HG03097 (cell line): Measurements from ENCODE around the gene MAGEE1.

ENCODE experiments used
- ATAC-seq: cut with Tn5 transposase; IDR thresholded peaks from one replicate; pipeline ENCODE4 v1.9.1; 2021; ENCODE audit not compliant: unreplicated experiment, low FRiP score

Gene MAGEE1

GRCh38 chrX:76427560-76428242 is at the start of gene MAGEE1:
MAGEE1 (plus strand) TSS chrX:76427710; CDS start chrX:76427931, 221 bp downstream.
- peak; percentile 86 for ATAC-seq

- no peak for ATAC-seq
These were observed 28.5 kb upstream of the MAGEE1 start for GRCh38 chrX:76398970-76399369.

GRCh38 chrX:76407795-76408194 is 19.7 kb upstream of the MAGEE1 start:
- ATAC-seq = no peak

- ATAC-seq = no peak
These were observed 7.3 kb upstream of the MAGEE1 start for GRCh38 chrX:76420237-76420636.

- peak; percentile 32 for ATAC-seq
These were observed 977 bp downstream of the MAGEE1 start for GRCh38 chrX:76428243-76429130.

GRCh38 chrX:76433219-76433618 is 5.7 kb downstream of the MAGEE1 start:
- ATAC-seq = no peak

GRCh38 chrX:76434103-76434741 is 6.7 kb downstream of the MAGEE1 start:
- ATAC-seq = no peak

- ATAC-seq = no peak
These were observed 11.7 kb downstream of the MAGEE1 start for GRCh38 chrX:76439188-76439587.

- ATAC-seq = no peak
These were observed 26.4 kb downstream of the MAGEE1 start for GRCh38 chrX:76453737-76454406.

GRCh38 chrX:76454456-76454927 is 27.0 kb downstream of the MAGEE1 start:
- peak; percentile 93 for ATAC-seq

GRCh38 chrX:76477353-76477752 is 49.8 kb downstream of the MAGEE1 start:
- ATAC-seq = no peak
